Femur (tissue), 1 donor: ENCODE data around the gene SSMEM1.

Experiments
- DNase-seq: peaks from one replicate; pipeline ENCODE4 v3.0.0-alpha.2; 2017

SSMEM1 gene

GRCh38 chr7:130254555-130254954, 46.9 kb downstream of the SSMEM1 start:
- no peak for DNase-seq

- no peak for DNase-seq
Observed at GRCh38 chr7:130256704-130257103, 49.0 kb downstream of the SSMEM1 start.

GRCh38 chr7:130258494-130259078, 50.9 kb downstream of the SSMEM1 start:
- DNase-seq, result no peak

GRCh38 chr7:130262448-130262847, 54.8 kb downstream of the SSMEM1 start:
- DNase-seq, result no peak

GRCh38 chr7:130263130-130263529, 55.5 kb downstream of the SSMEM1 start:
- DNase-seq, result no peak
